ENCODE data around the gene CCP110.

- TF ChIP-seq CTCF (IDR thresholded peaks at IDR 0.05) (no peak), POLR2A (IDR thresholded peaks at IDR 0.05) (no peak)
Measured at GRCh38 chr16:19573997-19574396, 50.3 kb downstream of the CCP110 start.
